Measurements from ENCODE around the gene HOXB6.

- TF ChIP-seq CTCF (IDR thresholded peaks at IDR 0.05) (no peak), POLR2A (IDR thresholded peaks at IDR 0.05) (no peak)
Measured at GRCh38 chr17:48640858-48641180, 36.0 kb upstream of the HOXB6 start.

All from ovary (tissue), 3 donors.